Stimulated activated CD8-positive, alpha-beta memory T cell treated with anti-CD3 and anti-CD28 coated beads, Interleukin-15, amount 100 ng/mL, for 1 hour (primary cell): ENCODE data around the gene TLX3.

Experiments
- DNase-seq: peaks from one replicate; pipeline ENCODE4 v3.0.0-alpha.2; 2020; ENCODE audit warnings: low read depth

Gene TLX3

DNA sequence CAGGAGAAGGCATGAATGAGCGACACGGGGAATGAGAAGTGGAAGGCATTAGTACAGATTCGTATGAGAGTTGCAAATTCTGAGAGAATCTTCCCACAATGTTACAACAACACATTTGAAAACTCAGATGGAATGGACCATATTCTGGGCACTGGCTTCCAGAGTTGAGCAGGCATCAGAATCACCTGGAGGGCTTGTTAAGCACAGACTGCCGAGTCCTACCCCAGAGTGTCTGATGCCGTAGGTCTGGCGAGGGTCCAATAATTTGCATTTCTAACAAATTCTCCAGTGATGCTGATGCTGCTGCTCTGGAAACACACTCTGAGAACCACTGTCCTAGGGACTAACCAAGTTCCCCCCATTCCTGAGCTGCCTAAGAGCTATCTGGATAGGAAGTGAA is 2.9 kb upstream of the TLX3 start:
- DNase-seq: no peak

DNA sequence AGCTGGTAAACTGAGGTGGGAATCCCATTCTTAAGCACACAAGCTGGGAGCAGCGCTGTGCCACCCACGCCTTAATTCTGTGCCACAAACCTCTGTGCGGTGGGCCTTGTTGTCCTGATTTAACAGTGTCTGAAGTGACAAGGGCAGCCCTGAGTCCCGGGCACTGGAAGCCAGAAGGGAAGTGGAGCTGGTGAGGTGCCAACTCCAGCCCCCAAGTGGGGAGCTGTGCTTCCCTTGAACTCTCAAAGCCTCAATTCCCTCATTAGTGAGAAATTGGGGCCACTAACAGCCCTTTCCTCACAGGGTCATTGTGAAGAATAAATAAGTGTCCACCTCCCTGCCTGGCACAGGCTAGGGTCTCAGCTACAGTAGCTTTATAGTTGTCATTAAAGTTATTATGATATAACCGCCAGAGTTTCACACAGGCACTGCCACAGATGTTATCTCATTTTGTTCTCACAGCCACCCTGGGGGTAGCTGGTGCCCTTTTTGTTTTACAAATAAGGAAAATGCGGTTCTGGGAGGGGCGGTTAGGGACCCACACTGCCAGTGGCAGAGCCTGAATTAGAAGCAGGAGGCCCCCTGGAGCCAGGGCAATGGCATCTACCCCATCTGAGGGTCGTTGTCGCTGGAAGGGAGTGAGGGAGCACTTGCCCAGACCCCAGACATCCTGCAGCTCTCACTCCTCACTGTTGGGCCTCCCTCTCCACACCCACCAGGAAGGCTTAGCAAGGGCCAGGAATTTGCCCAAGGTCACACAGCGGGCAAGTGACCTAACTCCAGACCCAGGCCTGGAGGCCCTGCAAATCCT is 2.1 kb upstream of the TLX3 start:
- no peak for DNase-seq

DNA sequence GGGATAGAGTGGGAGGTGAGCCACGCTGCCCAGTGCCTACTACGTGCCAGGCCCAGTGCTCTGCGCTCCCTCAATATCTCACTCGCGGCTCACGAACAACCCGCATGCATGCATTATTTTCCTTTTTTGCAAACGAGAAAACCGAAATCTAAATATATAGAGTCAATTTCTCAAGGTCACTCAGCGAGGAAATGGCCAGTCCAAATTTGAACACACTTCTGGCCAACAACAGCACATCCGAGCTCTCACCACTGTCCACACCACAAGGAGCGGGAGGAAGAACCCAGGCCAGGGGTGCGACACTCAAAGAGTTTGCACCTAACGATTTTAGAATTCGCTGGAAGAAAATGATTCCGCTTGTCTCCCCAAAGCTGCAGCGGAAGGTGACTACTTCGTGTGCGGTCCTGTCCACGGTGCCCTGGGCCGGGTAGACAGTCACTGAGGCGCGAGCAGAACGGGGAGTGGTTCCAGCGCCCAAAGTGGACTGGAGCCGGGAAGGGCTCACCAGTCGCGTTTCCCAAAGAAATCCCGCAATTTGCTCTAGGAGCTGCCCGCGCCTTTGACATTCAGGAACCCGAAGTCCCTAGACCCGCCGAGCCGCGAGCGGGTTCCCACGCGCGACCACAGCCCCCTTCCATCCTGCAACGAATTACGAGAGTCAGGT is 1.1 kb upstream of the TLX3 start:
- no peak for DNase-seq

DNA sequence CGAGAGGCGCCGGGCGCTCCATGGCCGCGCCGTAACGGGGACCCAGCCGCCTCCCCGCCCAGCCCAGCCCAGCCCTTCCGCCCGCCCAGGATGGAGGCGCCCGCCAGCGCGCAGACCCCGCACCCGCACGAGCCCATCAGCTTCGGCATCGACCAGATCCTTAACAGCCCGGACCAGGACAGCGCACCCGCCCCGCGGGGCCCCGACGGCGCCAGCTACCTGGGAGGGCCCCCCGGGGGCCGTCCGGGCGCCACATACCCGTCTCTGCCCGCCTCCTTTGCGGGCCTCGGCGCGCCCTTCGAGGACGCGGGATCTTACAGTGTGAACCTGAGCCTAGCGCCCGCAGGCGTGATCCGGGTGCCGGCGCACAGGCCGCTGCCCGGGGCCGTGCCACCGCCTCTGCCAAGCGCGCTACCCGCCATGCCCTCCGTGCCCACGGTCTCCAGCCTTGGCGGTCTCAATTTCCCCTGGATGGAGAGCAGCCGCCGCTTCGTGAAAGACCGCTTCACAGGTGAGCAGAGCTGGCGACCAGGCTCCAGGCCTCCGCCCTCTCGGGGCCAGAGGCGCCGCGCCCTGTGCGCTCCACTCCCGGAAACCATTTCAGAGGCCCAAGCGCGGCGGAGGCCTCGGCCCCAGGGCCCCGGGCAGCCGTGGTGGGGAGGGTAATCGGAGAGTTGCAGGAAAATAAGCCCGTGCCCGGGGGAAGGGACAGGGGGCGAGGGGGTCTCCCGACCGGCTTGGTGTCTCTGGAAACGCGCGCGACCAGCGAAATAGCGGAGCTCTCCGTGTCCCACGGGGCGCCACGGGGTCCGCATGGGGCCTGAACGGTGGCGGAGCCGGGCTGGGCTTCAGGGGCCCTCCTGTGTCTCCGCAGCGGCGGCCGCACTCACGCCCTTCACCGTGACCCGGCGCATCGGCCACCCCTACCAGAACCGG is 496 bp downstream of the TLX3 start:
- no peak for DNase-seq

DNA sequence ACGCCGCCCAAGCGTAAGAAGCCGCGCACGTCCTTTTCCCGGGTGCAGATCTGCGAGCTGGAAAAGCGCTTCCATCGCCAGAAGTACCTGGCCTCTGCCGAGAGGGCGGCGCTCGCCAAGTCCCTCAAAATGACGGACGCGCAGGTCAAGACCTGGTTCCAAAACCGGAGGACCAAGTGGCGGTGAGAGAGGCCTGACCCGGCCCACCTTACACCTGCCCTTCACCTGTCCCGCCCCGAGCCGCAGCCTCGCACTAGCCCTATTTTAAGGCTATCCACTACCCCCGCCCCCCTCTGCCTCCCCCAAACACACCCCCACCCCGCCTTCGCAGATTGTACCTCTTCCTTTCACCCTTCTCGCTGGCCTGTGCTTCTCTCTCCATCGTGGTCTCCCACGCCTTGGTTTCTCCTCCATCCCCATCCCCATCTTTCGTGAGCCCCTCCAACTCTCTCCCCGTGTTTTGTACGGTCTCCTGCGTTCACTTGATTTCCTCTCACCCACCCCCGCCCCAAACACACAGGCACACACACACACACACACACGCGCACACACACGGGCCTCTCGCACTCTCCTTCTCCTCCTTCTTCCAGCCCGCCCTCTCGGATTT is 1.3 kb downstream of the TLX3 start:
- no peak for DNase-seq

DNA sequence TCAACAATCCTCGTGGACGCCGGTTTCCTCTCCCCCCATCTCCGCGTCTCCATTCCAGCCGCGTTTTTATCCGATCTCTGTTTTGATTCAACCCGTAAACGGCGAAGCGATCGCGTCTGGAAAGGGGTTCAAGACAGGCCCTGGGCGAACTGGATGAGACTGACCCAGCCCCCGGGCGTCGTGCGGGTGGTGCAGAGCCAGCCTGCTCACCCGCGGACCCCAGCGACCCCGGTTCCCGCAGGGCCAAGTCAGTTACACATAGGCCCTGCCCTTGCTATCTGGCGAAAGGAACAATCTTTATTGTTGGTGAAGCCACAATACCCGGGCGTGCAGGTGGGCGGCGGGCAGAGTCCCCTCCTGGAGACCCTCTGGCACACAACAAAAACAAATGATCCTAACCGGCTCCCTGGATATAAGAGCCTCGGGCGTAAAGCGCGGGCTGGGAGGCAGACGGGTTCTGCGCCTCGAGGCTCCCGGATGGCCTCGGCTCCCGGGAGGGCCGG is 1.8 kb downstream of the TLX3 start:
- DNase-seq: no peak

DNA sequence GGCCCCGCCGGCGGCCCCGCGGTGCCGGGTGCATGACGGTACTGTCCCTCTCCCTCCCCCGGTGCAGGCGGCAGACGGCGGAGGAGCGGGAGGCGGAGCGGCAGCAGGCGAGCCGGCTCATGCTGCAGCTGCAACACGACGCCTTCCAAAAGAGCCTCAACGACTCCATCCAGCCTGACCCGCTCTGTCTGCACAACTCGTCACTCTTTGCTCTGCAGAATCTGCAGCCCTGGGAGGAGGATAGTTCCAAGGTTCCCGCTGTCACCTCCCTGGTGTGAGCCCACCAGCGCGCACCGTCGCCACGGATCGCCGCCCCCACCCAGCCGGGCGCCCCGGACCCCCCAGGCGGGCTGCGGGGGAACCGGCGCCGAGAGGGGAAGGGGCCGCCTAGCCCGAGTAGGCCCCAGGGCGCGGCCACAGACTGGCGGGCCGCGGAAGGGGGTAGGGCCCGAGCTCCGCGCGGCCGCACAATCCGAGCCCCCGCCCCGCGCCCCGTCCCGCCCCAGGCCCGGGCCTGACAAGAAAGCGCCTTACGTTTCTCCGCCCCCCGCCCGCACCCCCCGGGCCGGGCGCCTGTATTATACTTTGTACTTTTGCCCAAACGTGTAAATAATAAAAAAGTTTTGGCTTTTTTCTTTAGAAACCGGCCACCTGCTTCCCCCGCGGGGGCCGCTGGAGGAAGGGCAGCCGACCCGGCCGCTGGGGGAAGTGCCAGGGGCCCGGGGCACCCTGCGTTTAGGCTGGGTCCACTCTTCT is 2.5 kb downstream of the TLX3 start:
- no peak for DNase-seq

DNA sequence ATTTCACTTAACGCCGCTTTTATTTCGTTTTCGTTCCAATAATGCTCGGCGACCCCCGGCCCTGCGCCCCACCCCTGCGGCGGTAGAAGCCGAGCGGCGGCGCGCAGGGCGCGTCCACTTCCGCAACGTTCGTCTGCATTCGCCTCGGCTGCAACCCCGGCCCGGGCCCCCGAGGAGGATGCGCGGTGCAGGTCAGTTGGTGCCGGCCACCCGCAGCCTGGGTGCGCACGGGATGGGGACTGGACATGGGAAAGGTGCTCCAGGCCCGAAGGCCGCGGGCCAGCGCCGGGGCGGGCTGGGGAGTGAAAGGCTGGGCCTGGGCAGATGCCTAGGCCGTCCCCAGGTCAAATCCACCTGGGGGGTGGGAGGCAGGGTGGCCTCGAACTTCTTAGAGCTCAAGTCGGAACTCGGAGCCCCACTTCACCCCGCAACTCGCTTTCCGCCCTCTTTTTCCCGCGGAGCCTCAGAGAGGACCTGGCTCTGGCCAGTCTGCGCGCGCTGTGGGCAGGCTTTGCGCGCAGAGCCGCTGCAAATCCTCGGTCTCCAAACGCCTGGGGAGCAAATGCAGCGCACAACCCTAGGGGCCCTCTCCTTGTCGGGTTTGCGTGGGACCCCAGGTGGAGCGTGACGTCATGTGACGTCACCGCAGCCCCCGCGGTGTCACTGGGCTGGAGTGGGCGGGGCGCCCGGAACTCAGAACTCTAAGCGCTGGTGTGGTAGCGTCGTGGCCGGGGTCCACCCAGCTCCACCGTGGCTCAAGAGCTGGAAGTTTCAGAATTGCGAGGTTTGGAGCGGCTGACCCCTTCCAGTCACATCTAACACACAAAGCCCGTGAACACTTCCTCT is 3.3 kb downstream of the TLX3 start:
- DNase-seq: no peak

DNA sequence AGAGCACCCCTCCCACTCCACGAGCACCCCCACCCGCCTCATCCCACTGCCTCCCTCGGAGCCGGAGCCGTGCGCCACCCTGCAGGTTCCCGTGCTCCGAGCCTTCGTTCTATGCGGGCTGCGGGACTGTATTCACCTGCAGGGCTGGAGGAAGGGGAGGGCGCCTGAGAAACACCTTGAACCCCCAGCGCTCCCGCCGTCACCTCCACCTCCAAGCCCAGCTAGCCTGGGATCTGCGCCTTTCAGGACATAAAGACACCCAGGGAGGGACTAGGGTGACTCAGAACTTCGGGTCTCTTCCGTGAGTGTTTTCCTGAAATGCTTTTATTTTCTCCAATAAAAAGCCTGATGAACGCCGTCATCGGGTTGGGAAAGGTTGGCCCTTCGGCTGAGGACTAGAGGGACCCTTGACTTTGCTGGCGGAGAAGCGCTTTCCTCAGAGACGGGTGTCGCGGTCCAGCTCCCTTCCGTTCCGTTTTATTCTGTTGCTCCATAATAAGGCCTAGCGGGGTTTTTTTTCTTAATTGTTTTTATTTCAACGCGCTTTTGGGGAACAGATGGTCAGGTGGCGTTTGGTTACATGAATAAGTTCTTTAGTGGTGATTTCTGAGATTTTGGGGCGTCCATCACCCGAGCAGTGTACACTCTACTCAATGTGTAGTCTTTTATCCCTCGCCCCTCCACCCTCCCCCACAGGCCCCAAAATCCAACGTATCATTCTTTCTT is 4.6 kb downstream of the TLX3 start:
- no peak for DNase-seq

DNA sequence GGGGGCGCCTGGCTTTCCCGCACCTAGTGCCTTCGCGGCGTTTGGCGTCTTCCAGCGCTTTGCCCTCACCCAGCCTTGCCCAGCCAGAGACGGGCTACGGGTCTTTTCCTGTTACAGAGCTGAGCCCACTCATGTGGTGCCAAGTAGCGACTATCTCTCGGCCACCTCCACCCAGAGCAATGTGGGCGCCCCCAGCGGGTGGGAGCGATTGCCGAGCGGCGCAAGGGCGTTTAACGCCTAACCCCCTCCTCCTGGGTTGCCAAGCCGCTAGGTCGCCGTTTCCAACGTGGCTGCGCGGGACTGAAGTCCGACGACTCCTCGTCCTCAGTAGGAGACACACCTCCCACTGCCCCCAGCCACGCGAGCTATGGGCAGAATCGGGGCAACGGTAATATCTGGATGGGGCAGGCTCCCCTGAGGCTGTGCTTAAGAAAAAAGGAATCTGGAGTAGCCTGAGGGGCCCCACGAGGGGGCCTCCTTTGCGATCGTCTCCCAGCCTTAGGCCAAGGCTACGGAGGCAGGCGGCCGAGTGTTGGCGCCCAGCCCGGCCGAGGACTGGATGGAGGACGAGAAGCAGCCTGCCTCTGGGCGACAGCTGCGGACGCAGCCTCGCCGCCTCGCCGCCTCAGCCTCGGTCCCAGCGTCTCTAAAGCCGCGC is 5.8 kb downstream of the TLX3 start:
- no peak for DNase-seq

DNA sequence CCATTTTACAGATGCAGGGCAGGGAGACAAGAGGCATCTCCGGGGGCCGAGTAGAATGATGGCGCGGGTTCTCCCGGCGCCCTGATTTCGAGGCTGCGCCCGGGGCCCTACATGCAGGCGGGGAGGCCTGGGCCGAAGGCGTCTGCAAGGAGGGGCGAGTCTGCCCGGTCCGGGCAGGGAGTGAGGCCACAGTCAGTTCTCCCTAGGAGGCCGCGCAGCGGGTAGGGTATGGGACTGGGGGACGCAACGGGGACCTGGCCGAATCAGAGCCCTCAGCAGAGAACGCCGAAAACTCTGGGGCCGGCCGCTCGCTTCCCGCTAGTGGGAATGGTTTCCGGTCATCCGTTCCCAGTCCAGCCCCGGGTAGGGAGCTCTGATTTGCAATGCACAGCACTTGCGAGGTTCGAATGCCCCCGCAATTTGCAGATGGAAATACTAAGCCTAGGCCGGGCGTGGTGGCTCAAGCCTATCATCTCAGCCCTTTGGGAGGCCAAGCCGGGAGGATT is 6.4 kb downstream of the TLX3 start:
- no peak for DNase-seq

DNA sequence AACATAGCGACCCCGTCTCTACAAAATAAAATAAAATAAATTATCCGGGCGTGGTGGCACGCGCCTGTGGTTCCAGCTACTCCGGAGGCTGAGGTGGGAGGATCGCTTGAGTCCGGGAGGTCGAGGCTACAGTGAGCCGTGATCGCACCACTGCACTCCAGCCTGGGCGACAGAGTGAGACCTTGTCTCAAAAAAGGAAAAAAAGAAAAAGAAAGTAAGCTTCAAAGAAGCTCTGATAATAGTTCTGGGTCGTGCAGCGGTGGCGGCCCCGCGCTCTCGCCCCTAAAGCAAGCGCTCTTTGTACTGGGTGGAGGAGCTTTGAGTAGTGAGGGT is 6.8 kb downstream of the TLX3 start:
- DNase-seq: no peak

DNA sequence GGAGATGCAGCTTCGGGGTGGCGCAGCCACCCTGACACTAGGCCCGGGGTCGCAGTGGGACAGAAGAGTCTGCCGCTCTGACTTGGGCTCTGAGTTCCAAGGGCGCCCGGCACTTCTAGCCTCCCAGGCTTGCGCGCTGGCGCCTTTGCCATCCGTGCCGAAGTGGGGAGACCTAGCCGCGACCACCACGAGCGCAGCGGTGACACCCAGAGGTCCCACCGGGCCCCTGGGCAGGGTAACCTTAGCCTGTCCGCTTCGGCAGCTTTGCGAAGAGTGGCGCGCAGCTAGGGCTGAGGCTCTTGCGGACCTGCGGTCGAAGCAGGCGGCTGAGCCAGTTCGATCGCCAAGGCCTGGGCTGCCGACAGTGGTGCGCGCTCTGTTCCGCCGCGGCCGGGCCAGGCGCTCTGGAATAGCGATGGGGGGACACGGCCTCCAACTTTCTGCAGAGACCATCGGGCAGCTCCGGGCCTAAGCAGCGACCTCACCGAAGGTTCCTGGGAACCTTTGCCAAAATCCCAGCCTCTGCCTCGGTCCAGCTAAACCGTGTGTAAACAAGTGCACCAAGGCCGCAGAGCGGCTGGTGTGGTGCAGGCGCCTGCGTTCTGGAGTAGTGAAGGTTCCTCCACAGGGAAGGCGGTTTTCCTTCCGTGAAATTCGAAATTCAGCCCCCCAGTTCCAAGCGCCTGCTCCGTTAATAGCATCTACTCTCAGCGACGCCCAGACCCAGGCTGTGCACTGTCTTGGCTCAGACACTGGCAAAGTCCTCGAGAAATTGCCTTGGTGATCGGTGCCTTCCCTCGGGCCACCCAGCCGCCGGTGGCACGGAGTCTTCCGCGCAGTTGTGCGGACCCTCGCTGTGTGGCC is 7.4 kb downstream of the TLX3 start:
- DNase-seq: no peak

DNA sequence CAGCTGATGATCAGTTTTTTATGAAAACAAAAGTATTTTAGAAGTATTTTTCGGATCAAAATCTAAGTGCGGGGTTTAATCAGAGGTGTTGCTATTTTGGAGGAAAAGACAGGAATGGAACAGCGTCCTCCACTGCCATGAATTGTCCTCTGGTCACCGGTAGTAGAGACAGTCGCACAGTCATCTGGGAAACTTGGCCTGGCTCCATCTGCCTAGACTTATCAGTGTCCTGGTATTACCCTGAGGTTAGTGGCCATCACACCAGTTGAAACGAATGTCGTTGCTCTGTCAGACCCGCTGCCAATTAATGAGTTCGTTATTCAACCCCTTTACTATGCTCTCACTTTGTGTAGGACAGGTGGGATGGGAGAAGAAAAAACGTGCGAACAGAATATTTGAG is 8.2 kb downstream of the TLX3 start:
- DNase-seq: no peak

DNA sequence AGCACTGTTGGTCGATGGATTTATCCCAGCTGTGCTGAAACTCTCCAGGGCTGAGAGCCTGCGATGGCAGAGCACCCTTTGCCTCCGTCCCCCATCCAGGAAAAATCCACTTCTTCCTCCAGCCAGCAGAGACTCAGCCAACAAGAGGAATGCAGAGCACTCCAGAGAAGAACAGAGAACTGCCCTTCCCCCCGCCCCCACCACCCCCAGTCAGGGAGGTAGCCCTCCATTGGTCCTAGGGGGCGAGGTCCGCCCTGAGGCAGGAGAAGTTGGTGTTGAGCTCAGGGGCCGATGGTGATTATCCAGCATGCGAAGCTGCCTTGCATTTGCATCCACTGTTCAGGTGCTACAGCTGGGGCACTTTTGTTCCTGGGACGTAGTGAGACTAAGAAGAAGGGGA is 9.0 kb downstream of the TLX3 start:
- no peak for DNase-seq

DNA sequence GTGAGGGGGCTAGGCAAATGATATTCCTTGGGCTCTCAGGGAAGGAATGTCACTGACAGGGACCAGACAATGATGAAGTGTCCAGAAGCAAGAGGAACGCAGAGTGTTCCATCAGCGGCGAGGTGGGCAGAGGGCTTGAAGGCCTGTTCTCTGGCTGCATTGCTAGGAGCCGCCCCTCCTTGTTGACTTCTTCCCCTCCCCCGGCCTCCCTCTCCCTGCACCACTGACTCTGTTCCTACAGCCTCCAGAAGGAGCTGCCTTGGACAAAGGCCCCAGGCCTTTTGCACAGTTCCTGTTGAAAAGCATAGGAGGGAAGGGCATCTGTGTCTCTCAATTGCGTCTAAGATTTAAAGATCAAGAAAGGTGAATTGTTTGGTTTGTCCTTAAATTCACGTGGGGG is 12.4 kb downstream of the TLX3 start:
- no peak for DNase-seq

DNA sequence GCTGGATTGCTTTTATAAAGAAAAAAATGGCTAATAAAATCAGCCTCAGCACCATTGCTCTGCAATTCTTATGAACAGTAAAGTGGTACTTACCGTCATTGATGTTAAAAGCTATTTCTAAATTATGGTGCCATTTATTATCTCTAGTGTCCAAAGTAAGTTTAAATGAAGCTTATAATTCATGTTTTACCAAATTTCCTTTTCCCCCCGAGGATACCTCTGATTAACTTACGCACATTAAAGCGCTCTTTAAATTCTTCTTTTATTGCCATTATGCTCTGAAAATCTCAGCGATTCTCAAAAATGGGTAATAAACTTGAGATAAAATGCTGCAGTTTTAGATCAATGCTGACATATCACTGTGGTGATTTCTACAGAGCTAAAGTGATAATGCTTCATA is 13.5 kb downstream of the TLX3 start:
- no peak for DNase-seq

DNA sequence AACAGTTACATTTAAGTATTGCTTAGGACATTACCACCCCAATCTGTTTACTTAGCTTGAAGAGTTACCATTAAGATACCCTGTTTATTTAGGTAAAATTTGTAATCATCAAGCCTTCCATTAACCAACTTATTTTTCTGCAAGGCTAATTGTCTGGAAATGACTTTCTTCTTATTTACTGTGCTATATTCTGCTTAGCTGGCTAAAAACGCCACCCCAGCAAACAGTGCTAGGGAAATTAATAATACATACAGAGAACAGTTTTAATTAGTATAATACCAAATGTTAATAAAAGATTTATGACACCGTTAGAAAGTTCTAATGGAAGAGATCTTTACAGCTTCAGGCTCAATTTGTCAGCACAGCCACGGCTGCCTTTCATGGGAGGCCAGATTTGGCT is 14.0 kb downstream of the TLX3 start:
- DNase-seq: no peak
